ENCODE results near the gene DNLZ.

DNA sequence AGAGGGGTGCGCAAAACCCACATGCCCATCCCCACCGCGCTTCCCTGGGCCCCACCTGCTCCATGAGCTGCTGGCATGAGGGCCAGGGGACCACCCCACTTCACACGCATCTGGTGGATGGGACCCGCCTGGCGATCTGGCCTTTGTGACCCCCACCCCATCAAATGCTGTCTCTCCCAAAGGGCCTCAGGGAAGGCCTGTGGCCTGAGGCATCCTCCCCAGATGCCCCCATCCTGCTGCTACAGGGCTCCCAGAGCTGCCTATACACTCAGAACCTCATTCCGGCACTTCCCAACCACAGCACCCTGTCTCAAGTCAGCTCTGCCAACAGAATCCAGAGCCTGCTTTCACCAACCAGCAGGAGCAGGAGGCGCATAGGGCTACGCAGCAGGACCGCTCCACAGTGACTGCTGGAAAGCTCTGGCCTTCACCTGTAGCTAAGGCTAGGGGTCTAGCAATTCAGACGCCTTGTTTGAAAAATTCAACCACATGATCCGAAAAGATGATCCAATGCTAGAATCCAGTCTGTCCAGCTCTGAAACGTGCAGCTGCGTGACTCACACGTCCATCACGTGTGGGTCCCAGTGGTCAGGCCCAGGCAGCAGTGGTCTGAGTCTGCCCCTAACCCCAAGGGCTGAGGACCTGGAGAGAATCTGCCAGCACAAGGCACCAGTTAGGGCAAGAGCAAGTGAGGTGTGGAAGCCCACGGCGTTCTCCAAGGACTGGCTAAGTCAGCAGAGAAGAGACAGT is 37.8 kb upstream of the DNLZ start:
- TF ChIP-seq POLR2A (IDR thresholded peaks at IDR 0.05) = no peak
- TF ChIP-seq, protein P1, sequence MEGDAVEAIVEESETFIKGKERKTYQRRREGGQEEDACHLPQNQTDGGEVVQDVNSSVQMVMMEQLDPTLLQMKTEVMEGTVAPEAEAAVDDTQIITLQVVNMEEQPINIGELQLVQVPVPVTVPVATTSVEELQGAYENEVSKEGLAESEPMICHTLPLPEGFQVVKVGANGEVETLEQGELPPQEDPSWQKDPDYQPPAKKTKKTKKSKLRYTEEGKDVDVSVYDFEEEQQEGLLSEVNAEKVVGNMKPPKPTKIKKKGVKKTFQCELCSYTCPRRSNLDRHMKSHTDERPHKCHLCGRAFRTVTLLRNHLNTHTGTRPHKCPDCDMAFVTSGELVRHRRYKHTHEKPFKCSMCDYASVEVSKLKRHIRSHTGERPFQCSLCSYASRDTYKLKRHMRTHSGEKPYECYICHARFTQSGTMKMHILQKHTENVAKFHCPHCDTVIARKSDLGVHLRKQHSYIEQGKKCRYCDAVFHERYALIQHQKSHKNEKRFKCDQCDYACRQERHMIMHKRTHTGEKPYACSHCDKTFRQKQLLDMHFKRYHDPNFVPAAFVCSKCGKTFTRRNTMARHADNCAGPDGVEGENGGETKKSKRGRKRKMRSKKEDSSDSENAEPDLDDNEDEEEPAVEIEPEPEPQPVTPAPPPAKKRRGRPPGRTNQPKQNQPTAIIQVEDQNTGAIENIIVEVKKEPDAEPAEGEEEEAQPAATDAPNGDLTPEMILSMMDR (IDR thresholded peaks at IDR 0.05) = no peak

All from heart left ventricle (tissue), 13 donors.